SU-DHL-6 (cell line): Measurements from ENCODE around the gene EPHA4.

ENCODE experiments used
- H2AFZ ChIP-seq: fragments of 200-600 bp; sonication (generic); 2 replicates; pipeline ENCODE4 v1.6.1; 2014; ENCODE audit warnings: low read depth, mild to moderate bottlenecking, moderate library complexity, mixed read lengths, antibody characterized with exemption, low read length; ENCODE audit not compliant: severe bottlenecking
- H3F3A ChIP-seq: fragments of 200-600 bp; shearing (Covaris generic); 2 replicates; pipeline ENCODE4 v1.6.0; 2016; ENCODE audit warnings: antibody characterized with exemption, mild to moderate bottlenecking; ENCODE audit not compliant: insufficient read depth
- H3K27ac ChIP-seq: fragments of 200-600 bp; sonication (generic); 2 replicates; pipeline ENCODE4 v1.5.1; 2016; ENCODE audit warnings: low read depth, mild to moderate bottlenecking, low read length, moderate library complexity, mixed read lengths
- H3K27me3 ChIP-seq: fragments of 200-600 bp; sonication (generic), shearing (Covaris generic); 2 replicates; pipeline ENCODE4 v1.6.0; 2014; ENCODE audit warnings: mild to moderate bottlenecking, low read length
- H3K36me3 ChIP-seq: fragments of 200-600 bp; sonication (generic); 2 replicates; pipeline ENCODE4 v1.6.1; 2014; ENCODE audit warnings: mild to moderate bottlenecking, low read length, mixed read lengths
- H3K4me2 ChIP-seq: fragments of 300-600, 200-600 bp; shearing (Covaris generic), sonication (generic); 2 replicates; pipeline ENCODE4 v1.6.0; 2014; ENCODE audit warnings: low read length, low read depth, mild to moderate bottlenecking; ENCODE audit not compliant: poor library complexity, severe bottlenecking
- H3K4me3 ChIP-seq: fragments of 200-600 bp; sonication (generic); 2 replicates; pipeline ENCODE4 v1.5.1; 2014; ENCODE audit warnings: antibody characterized with exemption, low read length, mild to moderate bottlenecking, mixed read lengths; ENCODE audit not compliant: insufficient read depth, poor library complexity, severe bottlenecking
- H3K79me2 ChIP-seq: fragments of 200-600 bp; sonication (generic); 2 replicates; pipeline ENCODE4 v1.6.1; 2014; ENCODE audit warnings: mild to moderate bottlenecking, low read length, moderate library complexity; ENCODE audit not compliant: insufficient read depth
- H3K9ac ChIP-seq: fragments of 200-600 bp; sonication (generic); 2 replicates; pipeline ENCODE4 v1.7.0; 2014; ENCODE audit warnings: mild to moderate bottlenecking, low read length
- H3K9me2 ChIP-seq: fragments of 200-600 bp; sonication (generic); replicated peaks from 2 replicates; pipeline ENCODE4 v1.6.1; 2014; ENCODE audit warnings: low read length; ENCODE audit not compliant: insufficient read depth
- H3K9me3 ChIP-seq: fragments of 200-600 bp; sonication (generic); 2 replicates; pipeline ENCODE4 v1.6.1; 2014; ENCODE audit warnings: low read length, mixed read lengths; ENCODE audit not compliant: insufficient read depth
- H4K20me1 ChIP-seq: fragments of 200-600 bp; sonication (generic); 2 replicates; pipeline ENCODE4 v1.6.1; 2014; ENCODE audit warnings: low read depth, mild to moderate bottlenecking, antibody characterized with exemption, low read length, moderate library complexity, mixed read lengths
- EZH2phosphoT487 ChIP-seq: fragments of 200-600 bp; sonication (generic), shearing (Covaris generic); conservative IDR thresholded peaks from 2 replicates; pipeline ENCODE4 v1.6.1; 2018; ENCODE audit warnings: mild to moderate bottlenecking, antibody characterized with exemption, low read length, moderate library complexity, mixed read lengths
- TF ChIP-seq, protein P1 (sequence below): fragments of 200-600 bp; sonication (generic); IDR thresholded peaks from one replicate; pipeline ENCODE4 v1.5.1; 2017; ENCODE audit warnings: antibody characterized with exemption, mild to moderate bottlenecking, low read length, moderate library complexity; ENCODE audit not compliant: insufficient read depth, poor library complexity, severe bottlenecking

Gene EPHA4

DNA sequence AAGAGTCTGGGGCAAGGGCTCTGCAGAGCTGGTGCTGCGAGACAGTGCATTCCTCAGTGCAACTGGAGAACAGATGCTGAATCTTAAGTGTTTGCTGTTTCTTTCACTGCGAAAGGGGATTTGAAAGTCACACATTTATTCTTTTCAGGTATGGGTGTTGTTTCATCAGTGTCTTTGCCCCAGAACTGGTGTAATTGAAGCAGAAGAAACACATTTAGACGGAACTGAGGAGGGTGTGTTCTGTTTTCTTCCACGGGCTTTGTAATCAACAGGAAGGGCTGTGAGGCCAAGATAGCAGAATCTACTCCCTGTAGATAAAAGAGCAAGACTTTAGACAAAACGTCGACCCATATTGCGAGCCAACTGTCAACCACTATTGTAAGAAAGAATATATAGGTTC lies 151.9 kb downstream of the EPHA4 start:
- Histone ChIP-seq H3K27ac (no peak overlapping the region), H2AFZ (no peak overlapping the region), H3K9ac (no peak overlapping the region)

DNA sequence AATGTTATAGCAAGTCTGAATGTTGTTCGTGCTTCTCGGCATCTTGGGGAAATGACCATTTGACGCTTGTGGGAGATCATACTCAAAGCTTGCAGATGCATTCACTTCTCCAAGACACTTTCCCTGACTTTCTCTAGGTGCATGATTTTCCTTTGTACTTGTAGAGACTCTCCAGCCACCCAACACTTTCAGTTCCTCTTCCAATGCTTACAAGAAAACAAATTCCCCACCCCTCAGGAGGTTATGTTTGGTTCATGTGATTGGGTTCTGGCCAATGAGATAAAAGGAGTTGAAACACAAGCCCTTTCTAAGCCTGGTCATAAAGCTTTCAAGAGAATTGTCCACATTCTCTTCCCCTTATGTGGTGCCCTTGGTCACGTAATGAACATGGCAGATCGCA lies 156.3 kb downstream of the EPHA4 start:
- Histone ChIP-seq H3K79me2 (no peaks in the 10 kb centered on the region), H3F3A (no peaks in the 10 kb centered on the region)
- no peak for TF ChIP-seq EZH2phosphoT487
- TF ChIP-seq, protein P1, sequence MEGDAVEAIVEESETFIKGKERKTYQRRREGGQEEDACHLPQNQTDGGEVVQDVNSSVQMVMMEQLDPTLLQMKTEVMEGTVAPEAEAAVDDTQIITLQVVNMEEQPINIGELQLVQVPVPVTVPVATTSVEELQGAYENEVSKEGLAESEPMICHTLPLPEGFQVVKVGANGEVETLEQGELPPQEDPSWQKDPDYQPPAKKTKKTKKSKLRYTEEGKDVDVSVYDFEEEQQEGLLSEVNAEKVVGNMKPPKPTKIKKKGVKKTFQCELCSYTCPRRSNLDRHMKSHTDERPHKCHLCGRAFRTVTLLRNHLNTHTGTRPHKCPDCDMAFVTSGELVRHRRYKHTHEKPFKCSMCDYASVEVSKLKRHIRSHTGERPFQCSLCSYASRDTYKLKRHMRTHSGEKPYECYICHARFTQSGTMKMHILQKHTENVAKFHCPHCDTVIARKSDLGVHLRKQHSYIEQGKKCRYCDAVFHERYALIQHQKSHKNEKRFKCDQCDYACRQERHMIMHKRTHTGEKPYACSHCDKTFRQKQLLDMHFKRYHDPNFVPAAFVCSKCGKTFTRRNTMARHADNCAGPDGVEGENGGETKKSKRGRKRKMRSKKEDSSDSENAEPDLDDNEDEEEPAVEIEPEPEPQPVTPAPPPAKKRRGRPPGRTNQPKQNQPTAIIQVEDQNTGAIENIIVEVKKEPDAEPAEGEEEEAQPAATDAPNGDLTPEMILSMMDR, result no peak

More for the DNA sequence above, 151.9 kb downstream of the EPHA4 start:
- Histone ChIP-seq H3K79me2 (no peaks in the 10 kb centered on the region), H3F3A (no peaks in the 10 kb centered on the region), H3K4me2 (no peak overlapping the region), H3K36me3 (no peaks in the 10 kb centered on the region), H3K27me3 (no peaks in the 10 kb centered on the region), H3K4me3 (no peak overlapping the region), H3K9me3 (no peaks in the 10 kb centered on the region), H4K20me1 (no peaks in the 10 kb centered on the region), H3K9me2 (0 out of 2 replicates have a peak, but pooled peaks cover 3% of the 10 kb centered on the region)
- no peak for TF ChIP-seq EZH2phosphoT487
- TF ChIP-seq, protein P1, result no peak

DNA sequence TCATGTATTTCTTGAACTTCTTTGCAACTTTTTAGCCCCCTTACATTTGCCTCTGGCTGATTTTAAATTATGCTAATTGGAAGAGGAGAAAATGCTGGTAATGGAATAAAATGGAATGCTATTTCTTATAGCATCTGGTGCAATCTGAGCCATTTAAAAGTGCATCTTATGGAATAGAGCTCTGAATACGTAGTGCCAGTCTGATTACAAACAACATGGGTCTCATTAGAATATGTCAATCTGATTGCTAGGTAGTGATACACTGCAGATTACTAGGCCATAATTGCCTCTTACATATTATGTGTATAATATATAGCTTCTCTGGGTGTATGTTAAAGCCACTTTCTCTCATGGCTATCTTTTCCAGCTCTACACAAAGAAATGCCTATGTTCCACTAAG lies 159.1 kb downstream of the EPHA4 start:
- Histone ChIP-seq H2AFZ (no peak overlapping the region), H3K27me3 (no peaks in the 10 kb centered on the region), H3F3A (no peaks in the 10 kb centered on the region), H3K9ac (no peak overlapping the region), H3K4me2 (no peak overlapping the region), H3K36me3 (no peaks in the 10 kb centered on the region), H4K20me1 (no peaks in the 10 kb centered on the region), H3K79me2 (no peaks in the 10 kb centered on the region), H3K9me2 (no peaks in the 10 kb centered on the region), H3K27ac (no peak overlapping the region), H3K4me3 (no peak overlapping the region), H3K9me3 (no peaks in the 10 kb centered on the region)
- TF ChIP-seq, protein P1, result no peak
- no peak for TF ChIP-seq EZH2phosphoT487

More for the DNA sequence above, 156.3 kb downstream of the EPHA4 start:
- no peak overlapping the region for H3K27ac ChIP-seq
- H3K27me3 ChIP-seq, result no peaks in the 10 kb centered on the region
- no peaks in the 10 kb centered on the region for H3K9me2 ChIP-seq
- H4K20me1 ChIP-seq, result no peaks in the 10 kb centered on the region
- no peak overlapping the region for H2AFZ ChIP-seq
- H3K9ac ChIP-seq, result no peak overlapping the region
- no peak overlapping the region for H3K4me3 ChIP-seq
- H3K9me3 ChIP-seq, result no peaks in the 10 kb centered on the region
- no peak overlapping the region for H3K4me2 ChIP-seq
- H3K36me3 ChIP-seq, result no peaks in the 10 kb centered on the region
